Smooth muscle cell (in vitro differentiated cells): ENCODE results near the gene FGD6. TPM values are rescaled to one million over a fixed set of nuclear protein-coding genes. Genes with fewer than 3 reads are reported as not detected.

Experiments used
- DNase-seq: peaks from one replicate; lab custom pipeline; 2025; ENCODE audit not compliant: unreplicated experiment; lab: John Stamatoyannopoulos, UW
- H2AFZ ChIP-seq: fragments of 200-600 bp; sonication (generic); 2 replicates; pipeline ENCODE4 v1.6.0; 2016; ENCODE audit warnings: antibody characterized with exemption, low read depth, mild to moderate bottlenecking
- H3F3A ChIP-seq: fragments of 200-600 bp; sonication (generic); 2 replicates; pipeline ENCODE4 v1.6.0; 2017; ENCODE audit warnings: antibody characterized with exemption, low read depth
- H3K27ac ChIP-seq: fragments of 200-600 bp; sonication (generic); 2 replicates; pipeline ENCODE4 v1.5.1; 2016; ENCODE audit warnings: low read depth, mild to moderate bottlenecking
- H3K27me3 ChIP-seq: fragments of 200-600 bp; sonication (generic); 2 replicates; pipeline ENCODE4 v1.6.1; 2016; ENCODE audit warnings: low read depth, mild to moderate bottlenecking
- H3K36me3 ChIP-seq: fragments of 200-600 bp; sonication (generic); 2 replicates; pipeline ENCODE4 v1.5.1; 2016; ENCODE audit warnings: low read depth
- H3K4me1 ChIP-seq: fragments of 200-600 bp; sonication (generic); 2 replicates; pipeline ENCODE4 v1.5.1; 2016; ENCODE audit warnings: low read depth
- H3K4me2 ChIP-seq: fragments of 200-600 bp; sonication (generic); 2 replicates; pipeline ENCODE4 v1.6.0; 2016; ENCODE audit warnings: mild to moderate bottlenecking
- H3K4me3 ChIP-seq: fragments of 200-600 bp; sonication (generic); 2 replicates; pipeline ENCODE4 v1.5.1; 2016; ENCODE audit warnings: mild to moderate bottlenecking
- H3K79me2 ChIP-seq: fragments of 200-600 bp; sonication (generic); 2 replicates; pipeline ENCODE4 v1.6.0; 2016; ENCODE audit warnings: low read depth, mild to moderate bottlenecking
- H3K9ac ChIP-seq: fragments of 200-600 bp; sonication (generic); 2 replicates; pipeline ENCODE4 v1.6.0; 2016; ENCODE audit warnings: low read depth
- H3K9me3 ChIP-seq: fragments of 200-600 bp; sonication (generic); replicated peaks from 2 replicates; pipeline ENCODE4 v1.5.1; 2016; ENCODE audit warnings: low read depth
- H4K20me1 ChIP-seq: fragments of 200-600 bp; sonication (generic); 2 replicates; pipeline ENCODE4 v1.6.0; 2016; ENCODE audit warnings: low read depth
- WGBS: methylation state at CpG from one replicate; pipeline ENCODE4 v1.1.7; 2016; ENCODE audit warnings: low lambda C conversion rate; 5-methylcytosine and 5-hydroxymethylcytosine counted together
- polyA plus RNA-seq: library from polyadenylated mRNA; unstranded; fragments of >200 nt; fragmentation: Nextera tagmentation; extraction: Ambion mirVana; gene quantifications from 2 replicates; pipeline ENCODE4 v1.2.1, GENCODE V29; 2016
- total RNA-seq: library from RNA; depleted of rRNA; stranded (reverse); fragments of >200 nt; gene quantifications from 2 replicates; pipeline ENCODE4 v1.2.3, GENCODE V29; 2014
- TF ChIP-seq, protein P1 (sequence below): fragments of 200-600 bp; sonication (generic); IDR thresholded peaks from 2 replicates; pipeline ENCODE4 v1.5.1; 2017; ENCODE audit warnings: borderline replicate concordance, mild to moderate bottlenecking, antibody characterized with exemption; ENCODE audit not compliant: insufficient read depth, poor library complexity, severe bottlenecking

Gene FGD6
- total and polyA plus RNA-seq, 2 experiments from 2014 or later: 2.5 to 7.7 TPM

DNA sequence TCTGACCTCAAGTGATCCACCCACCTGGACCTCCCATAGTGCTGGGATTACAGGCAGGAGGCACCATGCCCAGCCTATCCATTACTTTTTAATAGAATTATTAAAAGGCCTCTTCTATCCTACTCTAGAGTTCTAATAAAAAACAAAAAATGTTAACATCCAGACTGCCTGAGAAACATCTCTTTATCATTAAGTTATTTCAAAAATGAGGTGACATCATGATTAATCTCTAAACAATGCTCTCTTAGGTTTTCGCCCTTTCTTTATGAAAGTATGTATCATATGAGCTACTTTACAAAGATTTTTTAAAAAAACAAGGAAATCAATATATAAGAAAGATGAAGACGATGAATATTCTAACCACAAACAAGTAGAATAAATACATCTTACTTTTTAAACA, 52.6 kb downstream of the FGD6 start:
- WGBS: 87% methylated on average over 2 of the region's 2 CpGs
- no peak overlapping the region for H3K27ac ChIP-seq
- no peak overlapping the region for H3K9ac ChIP-seq

DNA sequence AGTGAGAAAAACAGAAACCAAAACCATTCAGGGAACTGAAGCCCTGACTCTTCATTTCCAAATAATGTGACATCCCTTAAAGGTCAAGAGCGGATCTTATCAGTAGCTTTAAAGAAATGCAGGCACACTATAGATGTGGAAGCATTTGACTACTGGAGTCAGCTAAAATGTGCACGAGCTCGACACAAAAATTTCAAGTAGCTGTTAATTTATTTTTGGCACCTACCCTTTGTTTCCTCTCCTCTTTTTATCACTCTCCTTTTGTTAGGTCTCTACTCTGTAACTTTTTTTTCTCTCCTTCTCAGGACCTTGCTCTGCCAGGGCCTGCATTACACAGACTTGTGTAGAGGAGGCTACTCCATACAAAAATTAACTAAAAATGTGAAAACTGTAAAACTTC, 58.3 kb downstream of the FGD6 start:
- Histone ChIP-seq H3K9ac (no peak overlapping the region), H3K27ac (no peak overlapping the region), H2AFZ (no peak overlapping the region), H3K79me2 (no peaks in the 10 kb centered on the region), H3K9me3 (no peaks in the 10 kb centered on the region), H4K20me1 (no peaks in the 10 kb centered on the region), H3F3A (no peaks in the 10 kb centered on the region), H3K4me2 (no peak overlapping the region), H3K4me3 (no peak overlapping the region), H3K4me1 (no peaks in the 10 kb centered on the region), H3K27me3 (no peaks in the 10 kb centered on the region), H3K36me3 (no peaks in the 10 kb centered on the region)
- TF ChIP-seq, protein P1, sequence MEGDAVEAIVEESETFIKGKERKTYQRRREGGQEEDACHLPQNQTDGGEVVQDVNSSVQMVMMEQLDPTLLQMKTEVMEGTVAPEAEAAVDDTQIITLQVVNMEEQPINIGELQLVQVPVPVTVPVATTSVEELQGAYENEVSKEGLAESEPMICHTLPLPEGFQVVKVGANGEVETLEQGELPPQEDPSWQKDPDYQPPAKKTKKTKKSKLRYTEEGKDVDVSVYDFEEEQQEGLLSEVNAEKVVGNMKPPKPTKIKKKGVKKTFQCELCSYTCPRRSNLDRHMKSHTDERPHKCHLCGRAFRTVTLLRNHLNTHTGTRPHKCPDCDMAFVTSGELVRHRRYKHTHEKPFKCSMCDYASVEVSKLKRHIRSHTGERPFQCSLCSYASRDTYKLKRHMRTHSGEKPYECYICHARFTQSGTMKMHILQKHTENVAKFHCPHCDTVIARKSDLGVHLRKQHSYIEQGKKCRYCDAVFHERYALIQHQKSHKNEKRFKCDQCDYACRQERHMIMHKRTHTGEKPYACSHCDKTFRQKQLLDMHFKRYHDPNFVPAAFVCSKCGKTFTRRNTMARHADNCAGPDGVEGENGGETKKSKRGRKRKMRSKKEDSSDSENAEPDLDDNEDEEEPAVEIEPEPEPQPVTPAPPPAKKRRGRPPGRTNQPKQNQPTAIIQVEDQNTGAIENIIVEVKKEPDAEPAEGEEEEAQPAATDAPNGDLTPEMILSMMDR: no peak
- WGBS: 34% methylated on average over 3 of the region's 3 CpGs
- no peak for DNase-seq

More for the DNA sequence above, 52.6 kb downstream of the FGD6 start:
- Histone ChIP-seq H3K4me3 (no peak overlapping the region), H3F3A (no peaks in the 10 kb centered on the region), H3K27me3 (no peaks in the 10 kb centered on the region), H3K9me3 (no peaks in the 10 kb centered on the region), H3K4me2 (no peak overlapping the region), H3K79me2 (no peaks in the 10 kb centered on the region), H2AFZ (no peak overlapping the region), H4K20me1 (no peaks in the 10 kb centered on the region), H3K36me3 (no peaks in the 10 kb centered on the region), H3K4me1 (peaks cover 16% of the 10 kb centered on the region)
- DNase-seq: no peak
- TF ChIP-seq, protein P1: no peak

DNA sequence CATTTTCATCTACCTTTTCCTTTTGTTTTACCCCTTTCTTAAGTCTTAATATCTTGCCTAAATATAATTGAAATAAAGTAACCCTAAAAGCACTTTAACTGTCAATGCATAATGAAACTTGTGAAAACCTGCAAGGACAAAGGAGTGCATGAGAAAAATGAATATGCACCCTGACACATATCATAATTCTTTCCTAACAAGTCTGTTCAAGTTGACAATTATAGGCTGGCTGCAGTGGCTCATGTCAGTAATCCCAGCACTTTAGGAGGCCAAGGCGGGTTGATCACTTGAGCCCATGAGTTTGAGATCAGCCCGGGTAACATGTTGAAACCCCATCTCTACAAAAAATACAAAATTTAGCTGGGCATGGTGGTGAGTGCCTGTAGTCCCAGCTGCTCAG, 65.4 kb downstream of the FGD6 start:
- TF ChIP-seq, protein P1: no peak

DNA sequence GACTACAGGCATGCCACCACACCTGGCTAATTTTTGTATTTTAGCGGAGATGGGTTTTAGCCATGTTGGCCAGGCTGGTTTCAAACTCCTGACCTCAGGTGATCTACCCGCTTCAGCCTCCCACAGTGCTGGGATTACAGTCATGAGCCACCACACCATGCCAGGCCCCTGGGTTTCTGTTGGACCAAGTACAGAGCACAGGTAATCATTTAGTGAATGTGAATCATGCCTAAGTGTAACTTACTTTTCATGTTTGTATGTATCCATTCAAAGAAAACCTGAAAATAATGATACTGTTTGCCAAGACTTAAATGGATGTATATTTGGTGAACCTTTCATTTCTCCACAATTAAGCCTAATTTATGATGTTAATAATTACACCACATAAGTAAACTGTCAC, 65.9 kb downstream of the FGD6 start:
- no peaks in the 10 kb centered on the region for H3F3A ChIP-seq
- H3K4me1 ChIP-seq: no peaks in the 10 kb centered on the region
- H2AFZ ChIP-seq: no peak overlapping the region
- no peaks in the 10 kb centered on the region for H3K79me2 ChIP-seq
- no peak overlapping the region for H3K4me2 ChIP-seq
- H3K9me3 ChIP-seq: no peaks in the 10 kb centered on the region
- no peaks in the 10 kb centered on the region for H3K36me3 ChIP-seq
- H3K9ac ChIP-seq: no peak overlapping the region
- H3K4me3 ChIP-seq: no peak overlapping the region
- TF ChIP-seq, protein P1: no peak
- WGBS: 96% methylated on average over 2 of the region's 2 CpGs
- H3K27ac ChIP-seq: peak overlapping the region; percentile 24
- DNase-seq: no peak
- H3K27me3 ChIP-seq: no peaks in the 10 kb centered on the region
- no peaks in the 10 kb centered on the region for H4K20me1 ChIP-seq

More for the DNA sequence above, 65.4 kb downstream of the FGD6 start:
- Histone ChIP-seq H3K4me2 (no peak overlapping the region), H3K27ac (peak overlapping the region; percentile 24), H3F3A (no peaks in the 10 kb centered on the region), H3K4me3 (no peak overlapping the region), H3K36me3 (no peaks in the 10 kb centered on the region), H3K79me2 (no peaks in the 10 kb centered on the region), H3K9ac (no peak overlapping the region), H3K9me3 (no peaks in the 10 kb centered on the region), H3K27me3 (no peaks in the 10 kb centered on the region), H4K20me1 (no peaks in the 10 kb centered on the region), H2AFZ (no peak overlapping the region), H3K4me1 (no peaks in the 10 kb centered on the region)
- 82% methylated on average over 2 of the region's 2 CpGs for WGBS
- DNase-seq: no peak
